BLaER1 treated with 17β-estradiol and CSF1 and Interleukin-3, amounts not matched to agents 10 nM and 100 nM (cell line): Measurements from ENCODE around the gene MYBPC1.
"Not testable (repeated sequence)": the region's sequence is repeated elsewhere in the genome, so short reads cannot be mapped to it uniquely, and the experiment has no call there.

ENCODE experiments used
- H3K27ac ChIP-seq, 11 experiments: shearing (Covaris generic); formaldehyde crosslinking; 2 replicates each; pipeline ENCODE4 v1.8.1; 2022
- H3K27me3 ChIP-seq, 11 experiments: shearing (Covaris generic); formaldehyde crosslinking; 2 replicates each; pipeline ENCODE4 v1.8.1; 2022
- H3K36me3 ChIP-seq, 11 experiments: shearing (Covaris generic); formaldehyde crosslinking; 2 replicates each; pipeline ENCODE4 v1.8.1; 2022
- H3K4me1 ChIP-seq, 10 experiments: shearing (Covaris generic); formaldehyde crosslinking; 2 replicates each; pipeline ENCODE4 v1.8.1; 2022
- H3K4me2 ChIP-seq, 11 experiments: shearing (Covaris generic); formaldehyde crosslinking; 2 replicates each; pipeline ENCODE4 v1.8.1; 2022
- H3K4me3 ChIP-seq, 10 experiments: shearing (Covaris generic); formaldehyde crosslinking; 2 replicates each; pipeline ENCODE4 v1.8.1; 2022
- H3K9ac ChIP-seq, 11 experiments: shearing (Covaris generic); formaldehyde crosslinking; 2 replicates each; pipeline ENCODE4 v1.8.1; 2022
- H3K9me3 ChIP-seq, 11 experiments: shearing (Covaris generic); formaldehyde crosslinking; replicated peaks in 1 of 11; 2 replicates each; pipeline ENCODE4 v1.8.1; 2022
- H4K20me1 ChIP-seq, 11 experiments: shearing (Covaris generic); formaldehyde crosslinking; 2 replicates each; pipeline ENCODE4 v1.8.1; 2022
- Cebpa-rat ChIP-seq, 11 experiments: shearing (Covaris generic); IDR thresholded peaks; 2 replicates each; pipeline ENCODE4 v1.8.1; 2022

MYBPC1 gene

DNA sequence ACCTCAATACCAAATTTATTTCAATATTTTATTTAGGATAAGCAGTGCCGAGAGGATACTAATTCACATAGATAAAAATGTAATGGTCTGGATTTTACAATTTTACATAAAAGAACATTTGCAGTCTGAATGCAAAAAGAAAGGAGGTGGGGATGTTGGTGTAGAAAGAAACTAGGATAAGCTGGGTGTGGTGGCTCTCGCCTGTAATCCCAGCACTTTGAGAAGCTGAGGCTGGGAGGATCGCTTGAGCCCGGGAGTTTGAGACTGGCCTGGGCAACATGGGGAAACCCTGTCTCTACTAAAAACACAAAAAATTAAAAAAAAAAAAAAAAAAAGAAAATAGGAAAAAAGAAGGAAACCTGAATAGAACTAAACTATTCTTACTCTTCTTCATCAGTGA lies 127.6 kb downstream of the MYBPC1 start:
- H3K4me1 ChIP-seq = no peaks in the 10 kb centered on the region

DNA sequence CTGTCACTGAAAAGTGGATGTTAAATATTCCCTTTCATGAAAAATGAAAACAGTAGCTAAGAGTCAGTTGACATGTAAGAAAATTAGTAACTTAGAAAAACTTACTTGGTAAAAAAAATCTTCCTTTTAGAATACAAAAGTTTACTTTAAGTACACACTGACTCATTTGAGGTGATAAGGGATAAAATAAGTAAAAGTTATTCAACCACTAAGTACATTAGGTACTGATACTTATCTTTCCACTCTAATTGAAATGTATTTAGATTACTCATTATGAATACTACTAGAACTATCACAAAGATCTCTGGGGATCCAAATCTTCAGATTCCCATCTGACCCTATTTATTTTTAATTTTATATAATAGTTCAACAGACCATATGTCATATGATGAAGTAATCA lies 132.3 kb downstream of the MYBPC1 start:
- Histone ChIP-seq H3K9me3 (no peaks in the 10 kb centered on the region), H3K4me3 (no peak overlapping the region), H3K9ac (no peak overlapping the region), H3K27ac (no peak overlapping the region), H3K4me1 (no peaks in the 10 kb centered on the region), H3K36me3 (peaks cover 23 to 70% (median 47%) of the 10 kb centered on the region in 11 experiments), H3K27me3 (no peaks in the 10 kb centered on the region), H4K20me1 (no peaks in the 10 kb centered on the region), H3K4me2 (no peak overlapping the region)
- TF ChIP-seq Cebpa-rat (IDR thresholded peaks at IDR 0.05) = no peak

More for the DNA sequence above, 127.6 kb downstream of the MYBPC1 start:
- no peak overlapping the region for H3K4me2 ChIP-seq
- no peak overlapping the region for H3K9ac ChIP-seq
- H3K4me3 ChIP-seq = no peak overlapping the region
- no peaks in the 10 kb centered on the region for H3K9me3 ChIP-seq
- H4K20me1 ChIP-seq = no peaks in the 10 kb centered on the region
- no peak overlapping the region for H3K27ac ChIP-seq
- H3K27me3 ChIP-seq = no peaks in the 10 kb centered on the region
- H3K36me3 ChIP-seq = peaks cover 17 to 72% (median 38%) of the 10 kb centered on the region in 11 experiments
- no peak for TF ChIP-seq Cebpa-rat (IDR thresholded peaks at IDR 0.05)

DNA sequence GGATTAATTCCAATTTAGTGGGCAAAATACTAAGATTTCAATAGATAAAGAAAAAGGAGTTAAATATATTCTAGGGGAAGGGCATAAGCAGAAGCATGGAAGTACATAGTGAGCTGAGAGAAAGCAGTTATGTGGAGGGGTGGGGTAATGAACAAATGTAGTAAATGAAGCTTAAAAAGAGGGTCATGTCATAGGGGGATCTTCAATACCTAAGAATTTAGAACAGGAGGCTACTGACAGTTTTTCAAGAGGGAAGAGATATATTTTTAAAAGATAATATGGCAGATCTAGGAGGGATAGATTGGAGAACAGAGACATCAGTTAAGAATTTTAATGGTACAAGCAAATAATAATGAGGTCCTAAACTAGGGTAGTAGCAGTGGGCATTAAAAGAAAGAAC lies 135.1 kb downstream of the MYBPC1 start:
- Histone ChIP-seq H3K27ac (no peak overlapping the region), H3K9me3 (no peaks in the 10 kb centered on the region), H3K9ac (no peak overlapping the region), H3K27me3 (no peaks in the 10 kb centered on the region), H3K36me3 (peaks cover 32 to 83% (median 45%) of the 10 kb centered on the region in 11 experiments), H3K4me2 (no peak overlapping the region), H4K20me1 (no peaks in the 10 kb centered on the region), H3K4me1 (no peaks in the 10 kb centered on the region), H3K4me3 (no peak overlapping the region)
- TF ChIP-seq Cebpa-rat (IDR thresholded peaks at IDR 0.05) = no peak

DNA sequence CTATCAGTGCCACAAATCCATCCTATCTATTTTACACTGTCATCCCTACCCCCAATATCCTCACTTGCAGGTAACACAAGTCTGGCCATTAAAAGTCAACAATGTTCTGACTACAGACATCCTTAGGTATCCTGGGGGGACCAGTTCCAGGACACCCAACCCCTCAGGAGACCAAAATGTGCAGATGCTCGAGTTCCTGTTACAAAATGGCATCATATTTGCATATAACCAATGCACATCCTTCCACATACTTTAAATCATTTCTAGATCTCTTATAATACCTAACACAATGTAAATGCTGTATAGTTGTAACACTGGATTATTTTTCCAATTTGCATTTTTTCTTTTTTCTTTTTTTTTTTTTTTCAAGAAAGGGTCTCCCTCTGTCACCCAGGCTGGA lies 137.5 kb downstream of the MYBPC1 start:
- TF ChIP-seq Cebpa-rat (IDR thresholded peaks at IDR 0.05) = no peak
- Histone ChIP-seq H3K4me2 (no peak overlapping the region), H4K20me1 (no peaks in the 10 kb centered on the region)

DNA sequence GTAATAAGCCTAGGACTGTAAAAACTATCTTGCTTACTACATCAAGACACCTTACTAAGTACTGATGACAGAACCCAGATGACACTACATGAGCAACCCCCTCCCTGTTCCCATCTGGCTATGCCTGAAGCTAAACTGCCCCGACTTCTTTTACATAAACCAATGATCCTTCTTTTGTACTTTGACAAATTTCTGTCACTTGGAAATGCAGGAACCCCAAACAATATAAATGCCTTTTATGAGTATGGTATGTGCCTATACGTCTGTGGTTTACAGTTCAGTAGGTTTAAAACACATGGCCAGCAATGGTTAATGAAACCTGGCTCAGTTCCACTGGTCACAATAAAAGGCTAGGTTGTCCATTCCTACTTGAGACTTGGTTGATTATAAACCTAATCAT lies 138.4 kb downstream of the MYBPC1 start:
- no peaks in the 10 kb centered on the region for H4K20me1 ChIP-seq
- peaks cover 0 to 2% (median 0%) of the 10 kb centered on the region in 11 experiments; a peak in 2 of 22 replicates for H3K9me3 ChIP-seq
- H3K4me3 ChIP-seq = no peak overlapping the region

More for the DNA sequence above, 137.5 kb downstream of the MYBPC1 start:
- no peaks in the 10 kb centered on the region for H3K4me1 ChIP-seq
- no peaks in the 10 kb centered on the region for H3K9me3 ChIP-seq
- H3K36me3 ChIP-seq = peaks cover 26 to 73% (median 34%) of the 10 kb centered on the region in 11 experiments
- no peaks in the 10 kb centered on the region for H3K27me3 ChIP-seq
- no peak overlapping the region for H3K4me3 ChIP-seq
- H3K27ac ChIP-seq = no peak overlapping the region
- H3K9ac ChIP-seq = no peak overlapping the region

DNA sequence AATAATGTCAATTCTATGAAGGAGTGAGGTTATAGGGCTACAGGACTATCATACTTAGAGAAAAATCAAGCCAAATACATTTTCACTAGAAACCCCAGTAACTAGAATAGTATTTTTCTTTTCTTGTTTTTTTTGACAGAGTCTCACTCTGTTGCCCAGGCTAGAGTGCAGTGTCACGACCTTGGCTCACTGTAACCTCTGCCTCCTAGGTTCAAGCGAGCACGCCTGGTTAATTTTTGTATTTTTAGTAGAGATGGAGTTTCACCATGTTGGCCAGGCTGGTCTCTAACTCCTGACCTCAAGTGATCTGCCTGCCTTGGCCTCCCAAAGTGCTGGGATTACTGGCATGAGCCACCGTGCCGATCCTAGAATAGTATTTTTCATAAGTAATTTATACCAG lies 139.7 kb downstream of the MYBPC1 start:
- not testable (repeated sequence) for H3K4me3 ChIP-seq, H3K9ac ChIP-seq, H3K4me1 ChIP-seq, H3K27ac ChIP-seq, H3K27me3 ChIP-seq, H4K20me1 ChIP-seq, H3K4me2 ChIP-seq
- Histone ChIP-seq H3K36me3 (peaks cover 32 to 74% (median 46%) of the 10 kb centered on the region in 11 experiments), H3K9me3 (peaks cover 0 to 15% (median 10%) of the 10 kb centered on the region in 11 experiments; a peak in 14 of 22 replicates)

More for the DNA sequence above, 138.4 kb downstream of the MYBPC1 start:
- Histone ChIP-seq H3K27me3 (no peaks in the 10 kb centered on the region), H3K9ac (no peak overlapping the region), H3K27ac (no peak overlapping the region), H3K4me2 (no peak overlapping the region), H3K4me1 (no peaks in the 10 kb centered on the region), H3K36me3 (peaks cover 25 to 74% (median 33%) of the 10 kb centered on the region in 11 experiments)
- TF ChIP-seq Cebpa-rat (IDR thresholded peaks at IDR 0.05) = no peak
